DMS79 treated with DMSO at 0.1 percent for 48 hours (cell line): ENCODE measurements around the gene ST3GAL3.
"Not testable (repeated sequence)": the region's sequence is repeated elsewhere in the genome, so short reads cannot be mapped to it uniquely, and the experiment has no call there.

ENCODE experiments used
- DNase-seq: peaks from one replicate; lab custom pipeline; 2025; lab: John Stamatoyannopoulos, UW

The ST3GAL3 gene

GRCh38 chr1:43703836-43704235, 3.5 kb upstream of the ST3GAL3 start:
- DNase-seq = no peak

GRCh38 chr1:43704838-43705237, 2.5 kb upstream of the ST3GAL3 start:
- DNase-seq = no peak

GRCh38 chr1:43705334-43705733, 2.0 kb upstream of the ST3GAL3 start:
- DNase-seq = no peak

GRCh38 chr1:43705982-43706597, 1.2 kb upstream of the ST3GAL3 start:
- no peak for DNase-seq

- peak; percentile 11 for DNase-seq
These were observed 642 bp upstream of the ST3GAL3 start for GRCh38 chr1:43706598-43707189.

- DNase-seq = peak; percentile 44
These were observed 670 bp downstream of the ST3GAL3 start for GRCh38 chr1:43708002-43708410.

- DNase-seq = no peak
These were observed 3.7 kb downstream of the ST3GAL3 start for GRCh38 chr1:43711049-43711448.

- no peak for DNase-seq
These were observed 4.4 kb downstream of the ST3GAL3 start for GRCh38 chr1:43711524-43712386.

- no peak for DNase-seq
These were observed 9.4 kb downstream of the ST3GAL3 start for GRCh38 chr1:43716559-43717281.

GRCh38 chr1:43719063-43719462, 11.7 kb downstream of the ST3GAL3 start:
- DNase-seq = no peak

GRCh38 chr1:43719670-43720419, 12.5 kb downstream of the ST3GAL3 start:
- DNase-seq = not testable (repeated sequence)

- DNase-seq = no peak
These were observed 15.5 kb downstream of the ST3GAL3 start for GRCh38 chr1:43722810-43723209.

GRCh38 chr1:43729816-43730463, 22.6 kb downstream of the ST3GAL3 start:
- no peak for DNase-seq

GRCh38 chr1:43731867-43732531, 24.7 kb downstream of the ST3GAL3 start:
- DNase-seq = no peak

- no peak for DNase-seq
These were observed 29.5 kb downstream of the ST3GAL3 start for GRCh38 chr1:43736819-43737218.

- DNase-seq = no peak
These were observed 34.7 kb downstream of the ST3GAL3 start for GRCh38 chr1:43742026-43742425.

GRCh38 chr1:43743206-43743605, 35.9 kb downstream of the ST3GAL3 start:
- DNase-seq = no peak

- DNase-seq = no peak
These were observed 40.4 kb downstream of the ST3GAL3 start for GRCh38 chr1:43747736-43748135.

GRCh38 chr1:43750083-43750482, 42.7 kb downstream of the ST3GAL3 start:
- no peak for DNase-seq

- DNase-seq = no peak
These were observed 46.1 kb downstream of the ST3GAL3 start for GRCh38 chr1:43753422-43753821.

GRCh38 chr1:43754892-43755291, 47.6 kb downstream of the ST3GAL3 start:
- DNase-seq = no peak
